ENCODE results near the gene EDN1.

DNA sequence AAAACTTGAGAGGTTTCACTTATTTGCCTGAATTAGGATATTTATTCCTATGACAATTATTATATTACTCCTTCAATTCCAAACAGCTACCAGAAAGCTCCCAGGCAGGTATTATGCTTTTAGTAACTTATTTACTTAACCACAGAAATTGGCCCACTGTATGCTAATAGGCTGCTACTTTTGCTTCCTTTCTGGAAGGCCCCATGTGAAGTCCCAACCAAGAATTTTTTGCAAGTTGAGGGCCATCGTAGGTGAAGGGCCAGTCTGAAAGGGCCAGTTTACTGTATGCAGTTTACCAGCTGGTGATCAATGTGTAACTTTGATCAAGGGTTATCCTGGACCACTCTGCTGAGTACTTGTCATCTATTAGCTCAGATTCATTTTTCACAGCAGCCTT is 45.0 kb downstream of the EDN1 start:
- TF ChIP-seq, protein P1, sequence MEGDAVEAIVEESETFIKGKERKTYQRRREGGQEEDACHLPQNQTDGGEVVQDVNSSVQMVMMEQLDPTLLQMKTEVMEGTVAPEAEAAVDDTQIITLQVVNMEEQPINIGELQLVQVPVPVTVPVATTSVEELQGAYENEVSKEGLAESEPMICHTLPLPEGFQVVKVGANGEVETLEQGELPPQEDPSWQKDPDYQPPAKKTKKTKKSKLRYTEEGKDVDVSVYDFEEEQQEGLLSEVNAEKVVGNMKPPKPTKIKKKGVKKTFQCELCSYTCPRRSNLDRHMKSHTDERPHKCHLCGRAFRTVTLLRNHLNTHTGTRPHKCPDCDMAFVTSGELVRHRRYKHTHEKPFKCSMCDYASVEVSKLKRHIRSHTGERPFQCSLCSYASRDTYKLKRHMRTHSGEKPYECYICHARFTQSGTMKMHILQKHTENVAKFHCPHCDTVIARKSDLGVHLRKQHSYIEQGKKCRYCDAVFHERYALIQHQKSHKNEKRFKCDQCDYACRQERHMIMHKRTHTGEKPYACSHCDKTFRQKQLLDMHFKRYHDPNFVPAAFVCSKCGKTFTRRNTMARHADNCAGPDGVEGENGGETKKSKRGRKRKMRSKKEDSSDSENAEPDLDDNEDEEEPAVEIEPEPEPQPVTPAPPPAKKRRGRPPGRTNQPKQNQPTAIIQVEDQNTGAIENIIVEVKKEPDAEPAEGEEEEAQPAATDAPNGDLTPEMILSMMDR (IDR thresholded peaks at IDR 0.05): no peak
- TF ChIP-seq POLR2A (IDR thresholded peaks at IDR 0.05): no peak

Data from adrenal gland (tissue), 5 donors.